ENCODE data around the gene TXNDC9.
"Not testable (repeated sequence)": the region's sequence is repeated elsewhere in the genome, so short reads cannot be mapped to it uniquely, and the experiment has no call there.

The TXNDC9 gene

DNA sequence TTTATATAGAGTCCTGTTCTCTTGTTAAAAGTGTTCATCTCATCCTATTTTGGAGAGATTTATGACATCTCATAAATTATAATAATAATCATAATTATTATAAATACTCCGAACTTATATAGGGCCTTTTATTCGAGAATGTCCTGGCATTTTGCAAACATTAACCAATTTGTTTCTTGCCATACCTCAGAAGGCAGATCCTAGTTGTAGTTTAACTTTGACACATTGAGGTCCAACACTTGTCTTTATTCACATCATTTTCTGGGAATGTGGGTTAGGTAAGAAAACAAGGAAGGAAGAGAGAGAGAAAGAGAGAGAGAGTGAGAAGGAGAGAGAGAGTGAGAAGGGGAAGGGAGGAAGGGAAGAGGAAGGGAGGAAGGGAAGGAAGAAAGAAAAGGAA is 35.0 kb downstream of the TXNDC9 start, which contains the start of gene LYG1:
LYG1 (minus strand) TSS at position 101 of the 400 bp plus-strand sequence. CDS start 5,527 bp downstream, outside the sequence.
- not testable (repeated sequence) for H3K9me3 ChIP-seq (ENCODE audit: control insufficient read depth, low read length); H3K9ac ChIP-seq (ENCODE audit: low read length)

DNA sequence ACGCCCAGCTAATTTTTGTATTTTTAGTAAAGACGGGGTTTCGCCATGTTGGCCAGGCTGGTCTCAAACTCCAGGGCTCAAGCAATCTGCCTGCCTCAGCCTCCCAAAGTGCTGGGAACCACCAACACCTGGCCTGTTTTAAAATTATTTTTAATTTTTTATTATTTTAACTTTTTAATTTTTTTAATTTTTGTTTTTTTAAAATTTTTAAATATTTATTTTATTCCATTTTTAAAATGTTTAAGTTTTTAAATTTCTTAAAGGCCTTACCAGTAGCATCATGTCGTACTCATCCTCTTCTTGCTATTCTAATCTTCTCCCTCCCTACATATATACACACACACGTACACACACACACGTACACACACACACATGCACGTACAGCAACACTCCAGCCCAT is 36.6 kb downstream of the TXNDC9 start:
- no peaks in the 10 kb centered on the region for H3K4me1 ChIP-seq (ENCODE audit: control insufficient read depth, insufficient read depth, low read length)
- H3K27me3 ChIP-seq (ENCODE audit: control insufficient read depth, insufficient read depth, low read length) = no peaks in the 10 kb centered on the region
- no peaks in the 10 kb centered on the region for H3K36me3 ChIP-seq (ENCODE audit: control insufficient read depth, insufficient read depth, low read length)
- no peak overlapping the region for H3K4me3 ChIP-seq (ENCODE audit: low read length)
- no peak overlapping the region for H3K9ac ChIP-seq (ENCODE audit: low read length)
- H3K9me3 ChIP-seq (ENCODE audit: control insufficient read depth, low read length) = no peaks in the 10 kb centered on the region

More for the DNA sequence above, 35.0 kb downstream of the TXNDC9 start, which contains the start of gene LYG1:
- not testable (repeated sequence) for H3K27me3 ChIP-seq (ENCODE audit: control insufficient read depth, insufficient read depth, low read length); H3K4me3 ChIP-seq (ENCODE audit: low read length); H3K4me1 ChIP-seq (ENCODE audit: control insufficient read depth, insufficient read depth, low read length); H3K36me3 ChIP-seq (ENCODE audit: control insufficient read depth, insufficient read depth, low read length)

DNA sequence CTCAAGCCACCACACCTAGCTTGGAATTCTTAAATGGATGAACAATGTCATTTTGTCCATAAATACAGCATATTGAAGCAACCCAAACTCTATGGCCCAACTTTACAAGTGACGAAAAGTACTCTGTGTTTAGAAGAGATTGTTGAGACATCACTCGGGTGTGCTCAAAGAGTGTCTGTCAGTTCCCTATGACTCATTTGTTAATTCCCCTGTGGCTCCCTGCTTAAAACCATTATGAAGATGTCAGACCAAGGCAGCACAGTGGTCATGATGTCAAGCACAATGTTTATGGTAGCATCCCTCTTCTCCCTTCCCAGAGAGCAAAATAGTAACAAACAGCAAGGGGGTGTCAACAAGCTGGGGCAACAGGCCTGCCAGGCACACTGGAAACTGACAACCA is 38.1 kb downstream of the TXNDC9 start:
- Histone ChIP-seq H3K4me1 (ENCODE audit: control insufficient read depth, insufficient read depth, low read length) (no peaks in the 10 kb centered on the region), H3K9me3 (ENCODE audit: control insufficient read depth, low read length) (no peaks in the 10 kb centered on the region), H3K36me3 (ENCODE audit: control insufficient read depth, insufficient read depth, low read length) (no peaks in the 10 kb centered on the region), H3K9ac (ENCODE audit: low read length) (no peak overlapping the region), H3K4me3 (ENCODE audit: low read length) (no peak overlapping the region), H3K27me3 (ENCODE audit: control insufficient read depth, insufficient read depth, low read length) (no peaks in the 10 kb centered on the region)

DNA sequence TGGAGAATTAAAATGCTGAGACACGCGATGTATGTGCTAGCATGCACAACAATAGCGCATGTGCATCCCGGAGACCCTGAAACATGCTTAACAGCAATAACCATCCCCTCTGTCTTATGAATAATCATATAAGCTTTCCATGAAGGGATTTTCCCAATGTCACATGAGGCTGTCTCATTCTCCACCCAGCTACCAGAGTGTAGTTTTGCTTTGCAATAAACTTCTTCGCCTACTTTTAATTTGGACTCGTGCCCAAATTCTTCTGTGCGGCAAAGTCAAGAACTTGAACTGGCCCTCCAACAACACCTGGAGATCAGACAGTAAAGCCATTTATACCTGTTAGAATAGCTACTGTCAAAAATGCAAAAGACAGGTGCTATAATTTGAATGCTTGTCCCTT is 50.6 kb downstream of the TXNDC9 start:
- H3K9ac ChIP-seq (ENCODE audit: low read length) = no peak overlapping the region
- no peaks in the 10 kb centered on the region for H3K36me3 ChIP-seq (ENCODE audit: control insufficient read depth, insufficient read depth, low read length)
- no peak overlapping the region for H3K4me3 ChIP-seq (ENCODE audit: low read length)
- no peaks in the 10 kb centered on the region for H3K27me3 ChIP-seq (ENCODE audit: control insufficient read depth, insufficient read depth, low read length)
- H3K9me3 ChIP-seq (ENCODE audit: control insufficient read depth, low read length) = no peaks in the 10 kb centered on the region
- no peaks in the 10 kb centered on the region for H3K4me1 ChIP-seq (ENCODE audit: control insufficient read depth, insufficient read depth, low read length)

DNA sequence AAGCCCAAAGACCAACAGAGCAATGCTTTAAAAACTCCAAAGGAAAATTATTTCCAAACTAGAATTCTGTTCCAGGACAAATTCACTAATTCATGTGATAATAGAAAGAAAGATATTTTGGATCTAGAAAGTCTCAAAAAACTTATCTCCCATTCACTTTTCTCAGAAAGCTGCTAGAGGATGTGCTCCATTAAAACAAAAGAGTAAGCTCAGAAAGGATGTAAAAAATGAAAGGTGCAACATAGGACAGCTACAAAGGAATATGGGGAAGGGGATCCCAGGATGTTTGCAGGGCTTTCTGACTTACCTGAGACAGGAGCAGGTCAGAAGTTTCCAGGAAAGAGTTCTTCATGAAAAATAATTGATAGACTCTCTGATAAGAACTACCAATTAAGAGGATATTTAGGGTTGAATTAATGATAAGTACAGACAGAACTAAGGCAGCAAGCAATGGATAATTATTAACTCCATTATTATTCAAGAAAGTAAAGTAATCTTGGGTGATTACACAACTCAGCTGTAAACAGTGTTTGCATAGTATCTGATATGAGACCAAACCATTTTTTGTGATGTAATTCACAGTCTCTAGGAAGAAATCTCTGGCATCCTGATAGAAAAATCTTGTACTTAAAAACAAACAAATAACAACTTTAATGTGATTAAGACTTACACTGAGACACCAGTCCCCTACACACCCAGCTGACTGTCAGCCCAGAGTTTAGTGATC is 56.0 kb downstream of the TXNDC9 start:
- no peaks in the 10 kb centered on the region for H3K27me3 ChIP-seq (ENCODE audit: control insufficient read depth, insufficient read depth, low read length)
- no peaks in the 10 kb centered on the region for H3K4me1 ChIP-seq (ENCODE audit: control insufficient read depth, insufficient read depth, low read length)
- no peaks in the 10 kb centered on the region for H3K36me3 ChIP-seq (ENCODE audit: control insufficient read depth, insufficient read depth, low read length)
- no peak overlapping the region for H3K4me3 ChIP-seq (ENCODE audit: low read length)
- H3K9ac ChIP-seq (ENCODE audit: low read length) = no peak overlapping the region
- no peaks in the 10 kb centered on the region for H3K9me3 ChIP-seq (ENCODE audit: control insufficient read depth, low read length)

DNA sequence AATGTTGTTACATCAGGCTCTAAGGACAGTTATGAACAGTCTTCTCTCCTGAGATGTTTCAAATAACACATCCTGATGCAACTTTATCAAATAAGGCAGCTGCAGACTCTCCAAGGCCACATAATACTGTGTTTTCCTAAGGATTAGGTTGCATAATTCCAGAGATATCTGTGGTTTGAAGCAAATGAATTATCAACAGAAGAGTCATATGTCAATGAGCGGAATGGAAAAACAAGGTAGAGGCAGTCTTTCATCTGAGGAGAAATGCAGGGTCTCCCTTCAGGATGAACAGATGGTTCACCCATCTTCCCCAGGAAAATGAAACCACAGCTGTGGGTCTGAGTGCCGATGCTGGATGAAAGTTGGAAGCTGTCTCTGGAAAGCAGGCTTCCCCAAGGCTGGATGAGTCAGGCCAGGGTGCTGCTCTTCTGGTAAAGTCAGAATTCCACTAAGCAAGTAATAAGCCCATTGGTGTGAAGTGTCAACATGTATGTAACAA is 57.3 kb downstream of the TXNDC9 start:
- Histone ChIP-seq H3K4me1 (ENCODE audit: control insufficient read depth, insufficient read depth, low read length) (no peaks in the 10 kb centered on the region), H3K4me3 (ENCODE audit: low read length) (no peak overlapping the region), H3K36me3 (ENCODE audit: control insufficient read depth, insufficient read depth, low read length) (no peaks in the 10 kb centered on the region), H3K9ac (ENCODE audit: low read length) (no peak overlapping the region), H3K9me3 (ENCODE audit: control insufficient read depth, low read length) (no peaks in the 10 kb centered on the region), H3K27me3 (ENCODE audit: control insufficient read depth, insufficient read depth, low read length) (no peaks in the 10 kb centered on the region)

DNA sequence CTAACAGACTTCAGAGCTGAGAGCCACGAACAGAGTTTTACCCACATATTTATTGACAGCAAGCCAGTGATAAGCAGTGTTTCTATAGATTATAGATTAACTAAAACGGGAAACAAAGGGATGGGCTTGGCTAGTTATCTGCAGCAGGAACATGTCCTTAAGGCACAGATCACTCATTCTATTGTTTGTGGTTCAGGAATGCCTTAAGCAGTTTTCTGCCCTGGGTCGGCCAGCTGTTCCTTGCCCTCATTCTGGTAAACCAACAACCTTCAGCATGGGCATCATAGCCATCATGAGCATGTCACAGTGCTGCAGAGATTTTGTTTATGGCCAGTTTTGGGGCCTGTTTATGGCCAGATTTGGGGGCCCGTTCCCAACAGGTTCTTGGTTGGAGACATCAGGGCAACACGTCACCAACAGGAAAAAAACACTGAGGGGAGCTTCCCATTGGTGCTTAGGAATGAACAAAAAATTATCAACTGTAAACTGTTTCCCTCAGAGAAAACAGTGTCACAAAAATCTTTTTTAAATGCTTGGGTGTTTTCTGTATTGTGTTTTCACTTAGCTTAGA is 57.9 kb downstream of the TXNDC9 start:
- H3K9me3 ChIP-seq (ENCODE audit: control insufficient read depth, low read length); H3K4me1 ChIP-seq (ENCODE audit: control insufficient read depth, insufficient read depth, low read length); H3K4me3 ChIP-seq (ENCODE audit: low read length); H3K36me3 ChIP-seq (ENCODE audit: control insufficient read depth, insufficient read depth, low read length); H3K9ac ChIP-seq (ENCODE audit: low read length); H3K27me3 ChIP-seq (ENCODE audit: control insufficient read depth, insufficient read depth, low read length): not testable (repeated sequence)

DNA sequence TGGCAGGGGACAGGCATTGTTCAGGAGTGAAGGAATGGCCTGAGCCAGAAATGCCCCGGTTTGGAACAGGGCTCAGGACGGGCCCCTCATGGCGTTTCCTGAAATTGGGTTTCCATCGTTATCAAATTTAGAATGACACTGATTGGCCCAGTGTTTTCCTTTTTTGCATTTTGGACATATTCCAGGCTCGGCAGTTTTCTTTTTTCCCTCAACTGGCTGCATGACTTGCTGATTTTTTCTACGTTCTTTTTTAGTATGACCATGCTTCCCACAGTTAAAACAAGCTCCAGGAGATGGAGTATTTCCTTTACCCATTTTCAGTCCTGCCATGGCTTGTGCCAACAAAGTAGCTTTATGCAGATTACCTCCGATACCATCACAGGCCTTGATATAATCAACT is 60.3 kb downstream of the TXNDC9 start:
- no peaks in the 10 kb centered on the region for H3K27me3 ChIP-seq (ENCODE audit: control insufficient read depth, insufficient read depth, low read length)
- no peak overlapping the region for H3K9ac ChIP-seq (ENCODE audit: low read length)
- H3K4me1 ChIP-seq (ENCODE audit: control insufficient read depth, insufficient read depth, low read length) = no peaks in the 10 kb centered on the region
- H3K9me3 ChIP-seq (ENCODE audit: control insufficient read depth, low read length) = no peaks in the 10 kb centered on the region
- no peak overlapping the region for H3K4me3 ChIP-seq (ENCODE audit: low read length)
- no peaks in the 10 kb centered on the region for H3K36me3 ChIP-seq (ENCODE audit: control insufficient read depth, insufficient read depth, low read length)

All from mucosa of stomach (tissue), 1 donor.